ENCODE data around the gene MRPS22. TPM values are rescaled to one million over a fixed set of nuclear protein-coding genes. Genes with fewer than 3 reads are reported as not detected.

MRPS22 gene
- total and polyA plus RNA-seq, 8 donors = 14.7 to 29.0 (median 18.8) TPM

DNA sequence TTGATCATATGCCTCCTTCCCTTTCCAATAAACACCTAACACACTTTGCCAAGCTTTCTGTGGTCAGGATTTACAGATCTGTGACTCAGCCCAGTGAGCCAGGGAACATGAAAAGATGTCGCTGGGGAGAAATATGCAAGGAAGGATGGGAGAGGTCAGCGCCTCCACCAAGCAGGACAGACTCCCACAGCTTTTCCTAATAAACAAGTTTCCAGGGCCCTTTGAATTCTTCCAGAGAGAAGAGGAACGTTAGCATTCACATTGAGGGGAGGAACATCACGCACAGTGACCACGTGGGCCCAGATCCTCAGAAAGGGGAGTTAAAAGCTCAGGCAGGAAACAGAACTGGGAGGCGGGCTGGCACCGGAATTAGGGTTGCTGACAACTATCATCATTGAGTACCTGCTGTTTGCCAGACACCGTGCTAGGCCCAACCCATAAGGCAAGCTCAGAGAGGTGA, 33.3 kb upstream of the MRPS22 start:
- WGBS, 2 donors = 89 to 92% methylated on average over 8 of the region's 8 CpGs
- intact Hi-C loops (cut with DNase I) = no loop called here
- Histone ChIP-seq H3K9me3 (no peaks in the 10 kb centered on the region), H3K4me3 (no peak overlapping the region), H3K27me3 (no peaks in the 10 kb centered on the region), H3K27ac (no peak overlapping the region), H3K36me3 (no peaks in the 10 kb centered on the region), H3K4me1 (no peaks in the 10 kb centered on the region)
- peak in 1 of 4 donors; percentile 24 for ATAC-seq
- FAIRE-seq = no peak
- no peak for TF ChIP-seq CTCF (IDR thresholded peaks at IDR 0.05)
- no peak for DNase-seq

DNA sequence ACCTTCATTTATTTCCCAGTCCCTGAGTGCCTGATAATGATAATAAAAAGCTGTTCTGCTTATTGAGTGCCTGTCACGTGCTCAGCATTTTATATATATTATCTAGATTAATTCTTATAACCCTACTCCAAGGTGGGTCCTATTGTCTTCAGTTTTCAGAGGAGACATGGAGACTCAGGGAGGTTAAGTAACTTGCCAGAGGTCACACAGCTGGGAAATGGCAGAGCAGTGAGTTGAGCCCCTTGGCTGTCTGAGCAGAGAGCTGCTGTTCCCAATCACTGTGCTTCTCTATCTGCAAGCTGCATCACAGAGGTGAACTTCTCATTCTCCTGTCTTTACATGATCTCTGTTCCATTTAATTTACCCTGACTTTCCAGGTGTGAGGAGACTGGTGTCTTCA, 32.3 kb upstream of the MRPS22 start:
- intact Hi-C loops (cut with DNase I) = no loop called here
- no peak for DNase-seq
- no peak overlapping the region for H3K4me3 ChIP-seq
- no peak for FAIRE-seq
- H3K36me3 ChIP-seq = no peaks in the 10 kb centered on the region
- no peaks in the 10 kb centered on the region for H3K9me3 ChIP-seq
- H3K27ac ChIP-seq = no peak overlapping the region
- 78 to 81% methylated on average over 1 of the region's 1 CpG for WGBS, 2 donors
- no peak for ATAC-seq
- H3K27me3 ChIP-seq = no peaks in the 10 kb centered on the region
- no peaks in the 10 kb centered on the region for H3K4me1 ChIP-seq
- no peak for TF ChIP-seq CTCF (IDR thresholded peaks at IDR 0.05)

DNA sequence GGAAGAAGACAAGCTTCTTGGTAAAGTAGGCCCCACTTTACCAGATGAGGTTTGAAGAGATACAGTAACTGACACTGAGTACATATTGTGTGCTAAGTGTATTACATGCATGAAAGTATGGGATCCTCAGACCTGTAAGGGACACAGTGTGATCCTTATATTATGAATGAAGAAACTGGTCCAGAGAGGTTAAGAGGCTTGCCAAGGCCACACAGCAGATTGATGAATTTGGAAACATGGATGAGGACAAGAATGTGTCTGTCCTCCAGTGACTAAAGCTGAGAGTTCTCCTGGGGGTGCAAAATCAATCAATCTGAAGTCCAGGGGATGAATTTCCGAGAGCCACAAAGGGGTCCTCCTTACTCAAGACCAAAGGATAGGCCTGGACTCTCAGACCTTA, 31.4 kb upstream of the MRPS22 start:
- intact Hi-C loops (cut with DNase I) = no loop called here
- whole genome bisulfite sequencing, 2 donors = 100% methylated on average over 1 of the region's 1 CpG
- Histone ChIP-seq H3K9me3 (no peaks in the 10 kb centered on the region), H3K4me3 (no peak overlapping the region), H3K27ac (no peak overlapping the region), H3K27me3 (no peaks in the 10 kb centered on the region), H3K36me3 (no peaks in the 10 kb centered on the region), H3K4me1 (peaks cover 0 to 5% (median 2%) of the 10 kb centered on the region in 3 donors)
- ATAC-seq = no peak
- TF ChIP-seq CTCF (IDR thresholded peaks at IDR 0.05) = no peak
- no peak for DNase-seq
- FAIRE-seq = no peak

DNA sequence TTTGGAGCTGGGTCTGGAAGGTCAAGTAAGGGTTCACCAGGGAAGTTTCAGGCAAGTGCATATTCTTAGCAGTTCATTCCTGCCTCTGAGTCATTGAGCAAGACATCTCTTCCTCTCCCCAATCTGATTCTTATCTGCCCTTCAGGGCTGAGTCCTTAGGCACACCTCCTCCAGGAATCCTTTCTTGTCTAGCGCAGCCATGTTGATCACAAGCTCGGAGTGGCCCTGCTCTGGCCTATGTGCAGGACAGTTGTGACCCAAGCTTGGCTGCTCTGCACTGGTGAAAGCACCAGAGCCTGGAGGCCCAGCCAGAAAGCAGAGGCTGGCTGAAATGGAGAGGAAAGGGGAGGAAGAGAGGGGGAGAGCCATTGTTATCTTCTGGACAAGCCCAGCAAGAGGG, 30.9 kb upstream of the MRPS22 start:
- 97 to 100% methylated on average over 2 of the region's 2 CpGs for WGBS, 2 donors
- Histone ChIP-seq H3K36me3 (no peaks in the 10 kb centered on the region), H3K4me3 (no peak overlapping the region), H3K4me1 (peaks cover 0 to 7% (median 3%) of the 10 kb centered on the region in 3 donors), H3K9me3 (no peaks in the 10 kb centered on the region), H3K27me3 (no peaks in the 10 kb centered on the region), H3K27ac (no peak overlapping the region)
- FAIRE-seq (no peak), ATAC-seq (no peak), DNase-seq (no peak)
- intact Hi-C loops (cut with DNase I) = no loop called here
- TF ChIP-seq CTCF (IDR thresholded peaks at IDR 0.05) = no peak

DNA sequence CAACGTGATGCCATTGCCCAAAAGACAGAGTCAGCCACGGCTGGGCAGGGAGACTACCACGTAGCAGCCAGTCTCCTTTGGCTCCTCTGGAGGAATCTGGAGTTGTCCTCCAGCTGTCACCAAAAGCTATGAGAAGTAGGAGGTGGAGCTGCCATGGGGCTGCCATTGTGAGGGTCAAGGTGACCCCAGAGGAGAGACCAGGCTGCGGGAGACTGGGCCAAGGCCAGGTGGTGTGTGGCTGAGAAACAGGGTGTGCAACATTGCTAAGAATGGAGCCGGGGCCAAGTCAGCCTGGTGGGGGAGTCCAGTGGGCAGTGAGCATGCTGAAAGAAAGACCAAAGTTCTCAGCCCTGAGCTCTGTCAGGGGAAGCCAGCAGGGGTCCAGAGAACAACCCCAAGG, 29.9 kb upstream of the MRPS22 start:
- intact Hi-C loops (cut with DNase I) = no loop called here
- DNase-seq (no peak), FAIRE-seq (no peak), ATAC-seq (no peak)
- Histone ChIP-seq H3K27me3 (no peaks in the 10 kb centered on the region), H3K4me1 (peaks cover 0 to 7% (median 3%) of the 10 kb centered on the region in 3 donors), H3K9me3 (no peaks in the 10 kb centered on the region), H3K27ac (no peak overlapping the region), H3K4me3 (no peak overlapping the region), H3K36me3 (no peaks in the 10 kb centered on the region)
- no peak for TF ChIP-seq CTCF (IDR thresholded peaks at IDR 0.05)
- 88 to 91% methylated on average over 5 of the region's 5 CpGs for WGBS, 2 donors
